CD8-positive, alpha-beta memory T cell (primary cell): Measurements from ENCODE around the gene TRAK1. TPM values are rescaled to one million over a fixed set of nuclear protein-coding genes. Genes with fewer than 3 reads are reported as not detected.
A peak's percentile ranks its signal among the peaks of the same experiment; 100 is the strongest.

Experiments
- CTCF ChIA-PET: fragments of 350-600 bp; sonication (Branson Sonifier 250); formaldehyde crosslinking; loops from one replicate; lab custom pipeline; 2021; ENCODE audit warnings: antibody characterized with exemption; lab: Charles Lee
- POLR2A ChIA-PET: fragments of 350-600 bp; sonication (Branson Sonifier 250); formaldehyde crosslinking; loops from one replicate; lab custom pipeline; 2021; ENCODE audit warnings: antibody characterized with exemption; lab: Charles Lee
- DNase-seq, 5 donors: peaks; one replicate each; pipeline versions ENCODE4 v3.0.0 to v3.0.0-alpha.2; 2020 to 2022; ENCODE audit warnings: mixed read lengths in 1 of 5
- H3K27ac ChIP-seq: one replicate; pipeline ENCODE4 v1.7.0; 2013; ENCODE audit warnings: low read depth, mild to moderate bottlenecking, low read length, moderate library complexity
- H3K27me3 ChIP-seq: 2 replicates; pipeline ENCODE4 v1.7.0; 2013; ENCODE audit warnings: low read length, mild to moderate bottlenecking; ENCODE audit not compliant: insufficient read depth, poor library complexity, severe bottlenecking
- H3K36me3 ChIP-seq: 2 replicates; pipeline ENCODE4 v1.7.0; 2013; ENCODE audit warnings: mild to moderate bottlenecking, low read length, moderate library complexity; ENCODE audit not compliant: insufficient read depth
- H3K4me1 ChIP-seq: 2 replicates; pipeline ENCODE4 v1.7.0; 2013; ENCODE audit warnings: mild to moderate bottlenecking, low read length, moderate library complexity; ENCODE audit not compliant: insufficient read depth
- H3K4me3 ChIP-seq: 2 replicates; pipeline ENCODE4 v1.7.0; 2013; ENCODE audit warnings: mild to moderate bottlenecking, low read length
- H3K9me3 ChIP-seq: 2 replicates; pipeline ENCODE4 v1.7.0; 2013; ENCODE audit warnings: mild to moderate bottlenecking, low read length
- H3K27ac Mint-ChIP-seq, 8 donors: one replicate each; pipeline ENCODE4 v1.8.0; 2020 to 2021; ENCODE audit warnings: mixed read lengths in 8 of 8, mild to moderate bottlenecking in 6 of 8, inconsistent platforms in 3 of 8, moderate library complexity in 3 of 8
- H3K27me3 Mint-ChIP-seq, 2 donors: one replicate each; pipeline ENCODE4 v1.8.0; 2020 to 2021; ENCODE audit warnings: mixed read lengths in 2 of 2, mild to moderate bottlenecking in 1 of 2, moderate library complexity in 1 of 2
- H3K36me3 Mint-ChIP-seq, 3 donors: one replicate each; pipeline ENCODE4 v1.8.0; 2020 to 2021; ENCODE audit warnings: mixed read lengths in 3 of 3, inconsistent platforms in 1 of 3, mild to moderate bottlenecking in 1 of 3
- H3K4me1 Mint-ChIP-seq, 3 donors: one replicate each; pipeline ENCODE4 v1.8.0; 2020 to 2021; ENCODE audit warnings: mixed read lengths in 3 of 3, inconsistent platforms in 1 of 3, mild to moderate bottlenecking in 1 of 3
- H3K4me3 Mint-ChIP-seq, 7 donors: one replicate each; pipeline ENCODE4 v1.8.0; 2020 to 2021; ENCODE audit warnings: mixed read lengths in 7 of 7, mild to moderate bottlenecking in 6 of 7, moderate library complexity in 4 of 7, inconsistent platforms in 2 of 7
- H3K9me3 Mint-ChIP-seq, 5 donors: one replicate each; pipeline ENCODE4 v1.8.0; 2020 to 2022; ENCODE audit warnings: mixed read lengths in 5 of 5, mild to moderate bottlenecking in 3 of 5, moderate library complexity in 2 of 5, inconsistent platforms in 1 of 5
- polyA plus RNA-seq: library from polyadenylated mRNA; unstranded; fragments of 300-500 nt; fragmentation: Illumina TruSeq; gene quantifications from one replicate; pipeline ENCODE4 v1.2.3, GENCODE V29; 2021
- total RNA-seq, 2 experiments: library from RNA; stranded (reverse); gene quantifications; one replicate each; pipeline ENCODE4 v1.2.3, GENCODE V29; 2021

TRAK1 gene
- total and polyA plus RNA-seq, 3 experiments from 2014 or later: 10.4 to 20.0 (median 19.7) TPM

GRCh38 chr3:42264399-42265058 is 173.4 kb downstream of the TRAK1 start:
- Mint-ChIP-seq H3K9me3 (no peaks in the 10 kb centered on the region), H3K4me3 (peak overlapping the region in 1 of 7 donors; percentile 25), H3K4me1 (peaks cover 6 to 14% (median 8%) of the 10 kb centered on the region in 3 donors), H3K36me3 (peaks cover 0 to 4% (median 0%) of the 10 kb centered on the region in 3 donors), H3K27me3 (peaks cover 42 to 77% of the 10 kb centered on the region in 2 donors), H3K27ac (no peak overlapping the region)
- H3K27me3 ChIP-seq: peaks cover 23% of the 10 kb centered on the region
- DNase-seq: no peak
- no peak overlapping the region for H3K4me3 ChIP-seq
- POLR2A ChIA-PET: no interaction called here
- no peaks in the 10 kb centered on the region for H3K4me1 ChIP-seq
- H3K36me3 ChIP-seq: no peaks in the 10 kb centered on the region
- CTCF ChIA-PET: no interaction called here
- H3K9me3 ChIP-seq: no peaks in the 10 kb centered on the region
- H3K27ac ChIP-seq: no peak overlapping the region

GRCh38 chr3:42265059-42265991 is 174.2 kb downstream of the TRAK1 start:
- H3K36me3 ChIP-seq: no peaks in the 10 kb centered on the region
- no peaks in the 10 kb centered on the region for H3K9me3 ChIP-seq
- Mint-ChIP-seq H3K36me3 (peaks cover 0 to 4% (median 0%) of the 10 kb centered on the region in 3 donors), H3K9me3 (peaks cover 0 to 1% (median 0%) of the 10 kb centered on the region in 5 donors), H3K4me1 (peaks cover 6 to 14% (median 8%) of the 10 kb centered on the region in 3 donors), H3K27ac (no peak overlapping the region), H3K27me3 (peaks cover 43 to 77% of the 10 kb centered on the region in 2 donors), H3K4me3 (no peak overlapping the region)
- H3K27me3 ChIP-seq: peaks cover 23% of the 10 kb centered on the region
- POLR2A ChIA-PET: no interaction called here
- H3K4me3 ChIP-seq: no peak overlapping the region
- H3K4me1 ChIP-seq: no peaks in the 10 kb centered on the region
- CTCF ChIA-PET: no interaction called here
- no peak for DNase-seq
- H3K27ac ChIP-seq: no peak overlapping the region

GRCh38 chr3:42266085-42266484 is 174.9 kb downstream of the TRAK1 start, which contains the start of gene CCK:
Gene CCK, minus strand, starts transcription at chr3:42266185. Its CDS starts 2,555 bp downstream, at chr3:42263630.
- CTCF ChIA-PET: no interaction called here
- POLR2A ChIA-PET: no interaction called here
- H3K27me3 ChIP-seq: peaks cover 20% of the 10 kb centered on the region

GRCh38 chr3:42267878-42268277 is 176.7 kb downstream of the TRAK1 start:
- no peak overlapping the region for H3K4me3 Mint-ChIP-seq
- peaks cover 35 to 61% of the 10 kb centered on the region in 2 donors for H3K27me3 Mint-ChIP-seq
- CTCF ChIA-PET: no interaction called here
- peaks cover 0 to 11% (median 5%) of the 10 kb centered on the region in 5 donors for H3K9me3 Mint-ChIP-seq
- DNase-seq: no peak
- H3K27me3 ChIP-seq: peaks cover 16% of the 10 kb centered on the region
- H3K36me3 Mint-ChIP-seq: peaks cover 0 to 4% (median 0%) of the 10 kb centered on the region in 3 donors
- POLR2A ChIA-PET: no interaction called here
- no peaks in the 10 kb centered on the region for H3K4me1 ChIP-seq
- no peaks in the 10 kb centered on the region for H3K36me3 ChIP-seq
- H3K9me3 ChIP-seq: no peaks in the 10 kb centered on the region
- H3K27ac ChIP-seq: no peak overlapping the region
- peaks cover 6 to 14% (median 8%) of the 10 kb centered on the region in 3 donors for H3K4me1 Mint-ChIP-seq
- H3K4me3 ChIP-seq: no peak overlapping the region
- no peak overlapping the region for H3K27ac Mint-ChIP-seq

More at GRCh38 chr3:42266085-42266484, 174.9 kb downstream of the TRAK1 start, which contains the start of gene CCK:
- peaks cover 6 to 14% (median 8%) of the 10 kb centered on the region in 3 donors for H3K4me1 Mint-ChIP-seq
- no peak within 1 kb of the TSS for H3K4me3 Mint-ChIP-seq
- Histone ChIP-seq H3K27ac (no peak within 1 kb of the TSS), H3K9me3 (no peaks in the 10 kb centered on the region), H3K4me3 (no peak within 1 kb of the TSS), H3K36me3 (no peaks in the 10 kb centered on the region), H3K4me1 (no peaks in the 10 kb centered on the region)
- no peak for DNase-seq
- H3K27me3 Mint-ChIP-seq: peaks cover 43 to 76% of the 10 kb centered on the region in 2 donors
- no peak within 1 kb of the TSS for H3K27ac Mint-ChIP-seq
- H3K36me3 Mint-ChIP-seq: peaks cover 0 to 4% (median 0%) of the 10 kb centered on the region in 3 donors
- peaks cover 0 to 2% (median 0%) of the 10 kb centered on the region in 5 donors for H3K9me3 Mint-ChIP-seq

GRCh38 chr3:42269647-42270046 is 178.5 kb downstream of the TRAK1 start:
- H3K27me3 Mint-ChIP-seq: peaks cover 24 to 47% of the 10 kb centered on the region in 2 donors
- H3K27ac Mint-ChIP-seq: peak overlapping the region in 1 of 8 donors; percentile 19
- CTCF ChIA-PET: no interaction called here
- H3K9me3 ChIP-seq: no peaks in the 10 kb centered on the region
- H3K4me3 ChIP-seq: no peak overlapping the region
- POLR2A ChIA-PET: no interaction called here
- H3K27ac ChIP-seq: no peak overlapping the region
- no peaks in the 10 kb centered on the region for H3K36me3 ChIP-seq
- no peak overlapping the region for H3K4me3 Mint-ChIP-seq
- peaks cover 0 to 4% (median 0%) of the 10 kb centered on the region in 3 donors for H3K36me3 Mint-ChIP-seq
- peaks cover under 1 to 1% (median under 1%) of the 10 kb centered on the region in 3 donors for H3K4me1 Mint-ChIP-seq
- no peaks in the 10 kb centered on the region for H3K4me1 ChIP-seq
- no peak for DNase-seq
- H3K9me3 Mint-ChIP-seq: peaks cover 0 to 11% (median 5%) of the 10 kb centered on the region in 5 donors
- H3K27me3 ChIP-seq: peaks cover 3% of the 10 kb centered on the region

- Mint-ChIP-seq H3K4me3 (no peak overlapping the region), H3K27me3 (peaks cover 19 to 45% of the 10 kb centered on the region in 2 donors), H3K36me3 (peaks cover 0 to 4% (median 0%) of the 10 kb centered on the region in 3 donors), H3K27ac (no peak overlapping the region), H3K4me1 (no peaks in the 10 kb centered on the region), H3K9me3 (peaks cover 0 to 11% (median 5%) of the 10 kb centered on the region in 5 donors)
- no peaks in the 10 kb centered on the region for H3K4me1 ChIP-seq
- CTCF ChIA-PET: interaction anchor here (0.8 kb wide), 2 partner anchors 10 to 79 kb away, joined by 3 to 4 read pairs; no protein-coding TSS in a partner anchor
- H3K9me3 ChIP-seq: no peaks in the 10 kb centered on the region
- H3K27ac ChIP-seq: no peak overlapping the region
- H3K27me3 ChIP-seq: no peaks in the 10 kb centered on the region
- H3K36me3 ChIP-seq: no peaks in the 10 kb centered on the region
- DNase-seq: no peak
- no peak overlapping the region for H3K4me3 ChIP-seq
- POLR2A ChIA-PET: no interaction called here
Observed at GRCh38 chr3:42270561-42270960, 179.4 kb downstream of the TRAK1 start.

GRCh38 chr3:42271786-42272185 is 180.6 kb downstream of the TRAK1 start:
- no peak for DNase-seq
- Mint-ChIP-seq H3K36me3 (peaks cover 0 to 4% (median 0%) of the 10 kb centered on the region in 3 donors), H3K9me3 (peaks cover 0 to 11% (median 5%) of the 10 kb centered on the region in 5 donors), H3K4me1 (no peaks in the 10 kb centered on the region), H3K4me3 (no peak overlapping the region), H3K27ac (no peak overlapping the region), H3K27me3 (peaks cover 16 to 41% of the 10 kb centered on the region in 2 donors)
- no peaks in the 10 kb centered on the region for H3K27me3 ChIP-seq
- ChIA-PET POLR2A (no interaction called here), CTCF (no interaction called here)
- H3K4me3 ChIP-seq: no peak overlapping the region
- no peak overlapping the region for H3K27ac ChIP-seq
- no peaks in the 10 kb centered on the region for H3K4me1 ChIP-seq
- no peaks in the 10 kb centered on the region for H3K9me3 ChIP-seq
- H3K36me3 ChIP-seq: no peaks in the 10 kb centered on the region
